ENCODE measurements around the gene PSTPIP1. TPM values are rescaled to one million over a fixed set of nuclear protein-coding genes. Genes with fewer than 3 reads are reported as not detected.

Gene PSTPIP1
- total RNA-seq, 1 donor from 2014 or later: 16.0 TPM

DNA sequence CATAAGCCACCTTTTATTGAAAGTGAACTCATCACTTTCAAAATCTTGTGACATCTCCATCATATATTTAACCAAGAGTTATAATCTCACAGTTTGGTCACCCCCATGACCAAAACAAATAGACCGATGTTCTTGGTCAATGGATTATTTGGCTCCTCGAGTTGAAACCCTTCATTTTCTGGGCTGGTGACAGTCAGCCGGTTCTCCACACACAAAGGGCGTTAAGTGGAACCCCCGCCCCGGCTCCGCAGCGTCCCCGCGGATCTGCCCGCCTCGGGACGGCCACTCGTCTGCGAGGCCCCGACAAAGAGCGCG lies 75.2 kb downstream of the PSTPIP1 start:
- intact Hi-C loops (cut with DNase I): no loop called here
- TF ChIP-seq, protein P1, sequence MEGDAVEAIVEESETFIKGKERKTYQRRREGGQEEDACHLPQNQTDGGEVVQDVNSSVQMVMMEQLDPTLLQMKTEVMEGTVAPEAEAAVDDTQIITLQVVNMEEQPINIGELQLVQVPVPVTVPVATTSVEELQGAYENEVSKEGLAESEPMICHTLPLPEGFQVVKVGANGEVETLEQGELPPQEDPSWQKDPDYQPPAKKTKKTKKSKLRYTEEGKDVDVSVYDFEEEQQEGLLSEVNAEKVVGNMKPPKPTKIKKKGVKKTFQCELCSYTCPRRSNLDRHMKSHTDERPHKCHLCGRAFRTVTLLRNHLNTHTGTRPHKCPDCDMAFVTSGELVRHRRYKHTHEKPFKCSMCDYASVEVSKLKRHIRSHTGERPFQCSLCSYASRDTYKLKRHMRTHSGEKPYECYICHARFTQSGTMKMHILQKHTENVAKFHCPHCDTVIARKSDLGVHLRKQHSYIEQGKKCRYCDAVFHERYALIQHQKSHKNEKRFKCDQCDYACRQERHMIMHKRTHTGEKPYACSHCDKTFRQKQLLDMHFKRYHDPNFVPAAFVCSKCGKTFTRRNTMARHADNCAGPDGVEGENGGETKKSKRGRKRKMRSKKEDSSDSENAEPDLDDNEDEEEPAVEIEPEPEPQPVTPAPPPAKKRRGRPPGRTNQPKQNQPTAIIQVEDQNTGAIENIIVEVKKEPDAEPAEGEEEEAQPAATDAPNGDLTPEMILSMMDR (IDR thresholded peaks at IDR 0.05): no peak
- Histone ChIP-seq H3K4me1 (peaks cover 42% of the 10 kb centered on the region), H3K36me3 (no peaks in the 10 kb centered on the region), H3K27ac (peak overlapping the region; percentile 92), H3K4me3 (peak overlapping the region; percentile 81), H3K9me3 (no peaks in the 10 kb centered on the region), H3K27me3 (no peaks in the 10 kb centered on the region)
- DNase-seq: no peak
- no peak for ATAC-seq

DNA sequence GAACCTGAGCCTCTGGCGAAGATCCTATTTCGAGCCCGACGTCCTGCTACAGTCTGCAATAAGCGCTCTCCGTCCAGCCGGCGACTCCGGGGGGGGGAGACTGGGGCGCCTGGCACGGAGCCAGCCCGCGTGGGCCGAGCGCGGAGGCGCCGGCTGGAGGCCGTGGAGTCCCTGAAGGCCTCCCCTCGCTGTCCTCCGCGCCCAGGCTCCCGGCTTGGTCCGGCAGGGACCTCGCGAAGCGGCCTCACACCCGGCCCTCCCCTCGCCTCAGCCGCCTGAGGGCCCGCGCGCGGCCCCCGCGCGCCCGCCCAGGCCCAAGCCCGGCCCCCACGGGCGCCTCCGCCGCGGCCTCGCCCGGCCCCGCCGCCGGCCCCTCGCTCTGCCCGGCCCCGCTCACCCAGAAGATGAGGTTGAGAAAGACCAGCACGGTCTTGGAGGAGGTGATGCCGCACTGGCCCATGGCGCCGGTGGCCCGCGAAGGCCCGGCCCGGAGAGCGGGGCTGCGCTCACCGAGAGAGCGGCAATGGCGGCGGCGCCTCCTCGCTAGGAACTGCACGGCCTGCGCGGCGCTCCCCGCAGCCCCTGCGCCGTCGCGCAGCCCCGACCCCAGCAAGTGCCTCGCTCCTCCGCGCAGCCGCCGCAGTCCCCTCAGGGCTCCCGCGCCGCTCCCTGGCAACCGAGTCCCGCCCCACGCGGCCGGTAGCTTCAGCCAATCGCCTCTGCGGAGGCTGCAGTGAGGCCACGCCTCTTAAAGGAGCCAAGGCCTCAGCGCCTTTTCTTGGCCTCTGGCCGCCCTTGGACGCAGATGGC lies 75.8 kb downstream of the PSTPIP1 start, which contains the start of gene TSPAN3:
TSPAN3 (minus strand) TSS at position 615 of the 810 bp plus-strand sequence; CDS start at position 460, 155 bp downstream.
- ATAC-seq (peak; percentile 95), DNase-seq (peak; percentile 97)
- H3K9me3 ChIP-seq: no peaks in the 10 kb centered on the region
- peak within 1 kb of the TSS; percentile 81 for H3K4me3 ChIP-seq
- intact Hi-C loops (cut with DNase I): no loop called here
- H3K4me1 ChIP-seq: peaks cover 37% of the 10 kb centered on the region
- no peaks in the 10 kb centered on the region for H3K36me3 ChIP-seq
- TF ChIP-seq, protein P1 (IDR thresholded peaks at IDR 0.05): no peak
- H3K27ac ChIP-seq: peak within 1 kb of the TSS; percentile 92
- H3K27me3 ChIP-seq: no peaks in the 10 kb centered on the region

DNA sequence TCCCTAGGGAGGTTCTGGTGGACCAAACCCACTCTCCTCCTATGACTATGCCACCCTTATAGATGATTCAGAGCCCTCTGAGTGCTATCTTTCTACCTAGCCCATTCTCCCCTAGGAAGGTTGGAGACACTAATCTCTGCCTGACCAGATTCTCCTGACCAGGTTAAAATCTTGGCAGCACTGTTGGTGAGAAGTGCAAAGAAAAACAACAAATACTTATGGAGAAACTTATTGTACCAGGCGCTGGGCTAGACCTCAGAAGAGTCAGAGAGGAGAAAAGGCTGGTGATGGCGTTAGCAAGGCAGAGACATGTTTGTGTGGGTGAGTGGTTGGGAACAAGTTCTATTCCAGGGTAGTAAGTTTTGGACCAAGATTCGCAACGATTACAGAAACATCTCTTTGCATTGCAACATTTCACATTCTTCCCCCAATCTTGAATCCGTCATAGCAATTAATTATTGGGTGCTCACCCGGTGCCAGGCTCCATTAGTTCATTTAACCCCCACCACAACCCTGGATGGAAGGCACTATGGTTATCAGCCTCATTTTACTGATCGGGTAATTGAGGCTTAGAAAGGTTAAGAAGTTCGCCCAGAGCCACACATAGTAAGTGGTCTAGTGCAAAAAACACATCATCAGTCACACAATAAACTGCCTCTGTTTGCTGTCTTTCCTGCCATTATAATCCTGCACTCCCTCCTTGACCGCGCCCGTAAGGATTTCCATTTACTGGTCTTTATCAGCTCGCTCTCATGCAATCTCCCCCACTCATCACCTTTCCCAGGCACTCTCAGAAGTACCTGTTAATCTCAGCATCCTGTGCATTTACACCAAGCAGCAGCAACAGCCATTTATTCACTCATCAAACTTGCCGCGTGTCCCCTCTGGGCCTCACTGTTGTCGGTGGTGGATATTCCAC lies 76.6 kb downstream of the PSTPIP1 start:
- no peak for ATAC-seq
- Histone ChIP-seq H3K4me1 (peaks cover 30% of the 10 kb centered on the region), H3K4me3 (peak overlapping the region; percentile 81), H3K36me3 (no peaks in the 10 kb centered on the region), H3K27me3 (no peaks in the 10 kb centered on the region), H3K9me3 (no peaks in the 10 kb centered on the region), H3K27ac (peak overlapping the region; percentile 92)
- TF ChIP-seq, protein P1 (IDR thresholded peaks at IDR 0.05): no peak
- DNase-seq: no peak
- intact Hi-C loops (cut with DNase I): no loop called here

DNA sequence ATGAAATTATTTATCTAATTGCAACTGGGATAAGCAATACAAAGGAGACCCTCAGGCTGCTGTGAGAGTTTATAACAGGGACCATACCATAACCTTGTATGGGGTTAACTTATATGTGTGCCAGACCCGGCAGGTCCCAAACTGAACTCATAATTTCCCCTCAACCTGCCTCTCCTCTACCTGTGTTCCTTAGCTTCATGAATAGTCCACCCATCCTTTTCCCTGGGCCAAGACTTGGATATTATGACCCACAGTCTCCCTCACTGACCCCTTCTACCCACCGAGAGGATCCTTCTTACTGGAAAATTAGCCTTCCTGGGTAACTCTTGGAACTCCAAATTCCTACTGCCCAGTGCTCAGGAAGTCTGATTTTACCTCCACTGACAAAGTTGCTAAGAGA lies 79.4 kb downstream of the PSTPIP1 start:
- TF ChIP-seq, protein P1 (IDR thresholded peaks at IDR 0.05): no peak
- intact Hi-C loops (cut with DNase I): no loop called here
- no peaks in the 10 kb centered on the region for H3K36me3 ChIP-seq
- no peaks in the 10 kb centered on the region for H3K9me3 ChIP-seq
- H3K27ac ChIP-seq: no peak overlapping the region
- H3K4me1 ChIP-seq: peaks cover 6% of the 10 kb centered on the region
- no peak overlapping the region for H3K4me3 ChIP-seq
- H3K27me3 ChIP-seq: no peaks in the 10 kb centered on the region
- no peak for ATAC-seq
- DNase-seq: no peak

DNA sequence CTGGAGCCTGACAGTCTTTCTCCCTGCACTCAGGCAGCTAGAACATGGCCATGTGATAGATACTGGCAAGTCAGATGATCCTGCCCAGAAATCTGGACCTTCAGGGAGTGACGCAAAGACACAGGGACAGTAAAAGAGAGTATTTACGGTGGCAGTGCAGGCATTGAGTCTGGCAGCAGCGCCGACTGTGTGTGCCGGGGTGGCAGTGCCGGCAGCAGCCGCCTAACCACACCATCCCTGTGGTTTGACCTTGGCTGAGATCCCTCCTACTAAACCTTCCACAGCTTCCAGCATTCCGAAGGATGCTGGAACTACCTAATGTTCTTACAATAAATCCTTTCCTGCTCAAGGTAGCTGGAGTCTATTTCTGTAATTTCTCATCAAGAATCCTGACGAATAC lies 80.6 kb downstream of the PSTPIP1 start:
- Histone ChIP-seq H3K36me3 (no peaks in the 10 kb centered on the region), H3K27me3 (no peaks in the 10 kb centered on the region), H3K27ac (no peak overlapping the region), H3K4me1 (no peaks in the 10 kb centered on the region), H3K9me3 (no peaks in the 10 kb centered on the region), H3K4me3 (no peak overlapping the region)
- TF ChIP-seq, protein P1 (IDR thresholded peaks at IDR 0.05): no peak
- DNase-seq (no peak), ATAC-seq (no peak)
- intact Hi-C loops (cut with DNase I): no loop called here

All from upper lobe of right lung (tissue), 1 donor.